Activated CD8-positive, alpha-beta T cell treated with anti-CD3 and anti-CD28 coated beads for 36 hours (primary cell): ENCODE data around the gene GPSM1. TPM values are rescaled to one million over a fixed set of nuclear protein-coding genes. Genes with fewer than 3 reads are reported as not detected.

Experiments used
- ATAC-seq: fragments of 200-7000 bp; cut with Tn5 transposase; one replicate; pipeline ENCODE4 v1.10.0; 2021; ENCODE audit warnings: mild to moderate bottlenecking, moderate library complexity
- CTCF ChIA-PET: fragments of 350-600 bp; sonication (Branson Sonifier 250); formaldehyde crosslinking; loops from one replicate; lab custom pipeline; 2021; ENCODE audit warnings: antibody characterized with exemption; lab: Charles Lee
- POLR2A ChIA-PET: fragments of 350-600 bp; sonication (Branson Sonifier 250); formaldehyde crosslinking; loops from one replicate; lab custom pipeline; 2021; ENCODE audit warnings: antibody characterized with exemption; lab: Charles Lee
- DNase-seq: peaks from one replicate; pipeline ENCODE4 v3.0.0-alpha.2; 2020
- H3K27ac Mint-ChIP-seq: one replicate; pipeline ENCODE4 v1.8.0; 2021; ENCODE audit warnings: mild to moderate bottlenecking, mixed read lengths
- H3K27me3 Mint-ChIP-seq: one replicate; pipeline ENCODE4 v1.8.0; 2021; ENCODE audit warnings: mixed read lengths
- H3K36me3 Mint-ChIP-seq: one replicate; pipeline ENCODE4 v1.8.0; 2021; ENCODE audit warnings: low read depth, mixed read lengths
- H3K4me1 Mint-ChIP-seq: one replicate; pipeline ENCODE4 v1.8.0; 2021; ENCODE audit warnings: low read depth, mixed read lengths
- H3K4me3 Mint-ChIP-seq: one replicate; pipeline ENCODE4 v1.8.0; 2021; ENCODE audit warnings: mild to moderate bottlenecking, moderate library complexity, mixed read lengths
- H3K9me3 Mint-ChIP-seq: one replicate; pipeline ENCODE4 v1.8.0; 2021; ENCODE audit warnings: mixed read lengths
- intact Hi-C: fragments of 100-400 bp; cut with micrococcal nuclease; formaldehyde crosslinking; loops from one replicate; pipeline ENCODE4 v1.10.0; 2022
- total RNA-seq, 2 experiments: library from RNA; stranded (reverse); gene quantifications; one replicate each; pipeline ENCODE4 v1.2.3, GENCODE V29; 2021
- TF ChIP-seq, protein P1 (sequence below): fragments of 200-600 bp; IDR thresholded peaks from one replicate; pipeline ENCODE4 v1.8.0; 2022; ENCODE audit warnings: antibody characterized with exemption, mild to moderate bottlenecking

GPSM1 gene
- total RNA-seq, 2 experiments from 2014 or later = 8.8 to 10.0 TPM

DNA sequence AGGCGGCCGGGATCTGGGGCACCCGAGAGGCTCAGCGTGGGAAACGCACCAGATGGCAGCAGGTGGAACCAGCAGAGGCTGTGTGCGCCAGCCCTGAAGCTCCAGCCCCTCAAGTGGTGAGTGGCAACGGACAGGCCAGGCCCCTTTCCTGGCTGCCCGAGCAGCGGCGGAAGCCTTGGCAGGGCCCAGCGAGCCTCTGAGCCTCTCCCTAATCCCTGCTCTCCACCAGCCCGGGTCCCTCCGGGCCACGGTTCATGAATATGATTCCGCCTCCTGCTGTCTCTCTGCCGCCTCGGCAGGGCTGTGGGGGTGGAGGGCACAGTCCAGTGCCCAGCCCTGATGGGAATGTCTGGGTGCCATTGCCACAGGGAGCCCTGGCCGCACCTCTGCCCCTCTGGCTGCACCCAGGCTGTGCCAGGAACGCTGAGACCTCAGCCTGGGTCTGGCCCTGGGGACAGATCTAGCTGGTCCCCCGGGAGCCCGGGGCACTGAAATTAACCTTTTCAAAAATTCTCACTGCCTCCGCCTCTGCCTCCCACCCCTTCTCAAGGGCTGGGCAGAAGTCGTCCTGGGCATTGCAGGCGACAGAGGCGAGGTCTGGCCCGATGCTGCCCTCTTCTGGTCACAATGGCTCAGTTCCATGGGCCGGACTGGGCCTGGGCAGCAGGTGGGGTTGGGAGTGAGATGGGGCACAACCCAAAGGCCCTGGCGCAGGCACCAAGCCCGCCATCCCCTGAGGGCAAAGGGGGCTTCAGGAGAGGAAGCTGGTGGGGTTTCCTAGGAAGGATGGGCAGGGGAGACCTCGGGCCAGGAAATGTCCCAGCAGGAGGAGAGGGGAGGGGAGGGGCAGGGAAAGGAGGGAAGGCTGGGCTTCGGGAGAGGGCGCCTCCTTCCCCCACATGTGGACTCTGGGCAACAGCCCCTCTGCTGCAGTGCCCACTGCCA lies 43.8 kb upstream of the GPSM1 start:
- ChIA-PET CTCF (interaction anchor here (0.8 to 1.5 kb wide), 7 partner anchors 13 to 149 kb away, joined by 3 to 12 read pairs (median 4); no protein-coding TSS in a partner anchor), POLR2A (interaction anchor here (0.6 kb wide), 1 partner anchor 778 kb away, joined by 3 read pairs; no protein-coding TSS in a partner anchor)
- ATAC-seq = peak; percentile 99
- H3K9me3 Mint-ChIP-seq = no peaks in the 10 kb centered on the region
- H3K27ac Mint-ChIP-seq = no peak overlapping the region
- intact Hi-C loops = loop anchor here (2.0 kb wide), 1 partner anchor 113 kb away; no protein-coding TSS in a partner anchor
- no peak overlapping the region for H3K4me3 Mint-ChIP-seq
- peaks cover 3% of the 10 kb centered on the region for H3K4me1 Mint-ChIP-seq
- no peaks in the 10 kb centered on the region for H3K36me3 Mint-ChIP-seq
- peak; percentile 85 for DNase-seq
- no peaks in the 10 kb centered on the region for H3K27me3 Mint-ChIP-seq
- TF ChIP-seq, protein P1, sequence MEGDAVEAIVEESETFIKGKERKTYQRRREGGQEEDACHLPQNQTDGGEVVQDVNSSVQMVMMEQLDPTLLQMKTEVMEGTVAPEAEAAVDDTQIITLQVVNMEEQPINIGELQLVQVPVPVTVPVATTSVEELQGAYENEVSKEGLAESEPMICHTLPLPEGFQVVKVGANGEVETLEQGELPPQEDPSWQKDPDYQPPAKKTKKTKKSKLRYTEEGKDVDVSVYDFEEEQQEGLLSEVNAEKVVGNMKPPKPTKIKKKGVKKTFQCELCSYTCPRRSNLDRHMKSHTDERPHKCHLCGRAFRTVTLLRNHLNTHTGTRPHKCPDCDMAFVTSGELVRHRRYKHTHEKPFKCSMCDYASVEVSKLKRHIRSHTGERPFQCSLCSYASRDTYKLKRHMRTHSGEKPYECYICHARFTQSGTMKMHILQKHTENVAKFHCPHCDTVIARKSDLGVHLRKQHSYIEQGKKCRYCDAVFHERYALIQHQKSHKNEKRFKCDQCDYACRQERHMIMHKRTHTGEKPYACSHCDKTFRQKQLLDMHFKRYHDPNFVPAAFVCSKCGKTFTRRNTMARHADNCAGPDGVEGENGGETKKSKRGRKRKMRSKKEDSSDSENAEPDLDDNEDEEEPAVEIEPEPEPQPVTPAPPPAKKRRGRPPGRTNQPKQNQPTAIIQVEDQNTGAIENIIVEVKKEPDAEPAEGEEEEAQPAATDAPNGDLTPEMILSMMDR = peak; percentile 80

DNA sequence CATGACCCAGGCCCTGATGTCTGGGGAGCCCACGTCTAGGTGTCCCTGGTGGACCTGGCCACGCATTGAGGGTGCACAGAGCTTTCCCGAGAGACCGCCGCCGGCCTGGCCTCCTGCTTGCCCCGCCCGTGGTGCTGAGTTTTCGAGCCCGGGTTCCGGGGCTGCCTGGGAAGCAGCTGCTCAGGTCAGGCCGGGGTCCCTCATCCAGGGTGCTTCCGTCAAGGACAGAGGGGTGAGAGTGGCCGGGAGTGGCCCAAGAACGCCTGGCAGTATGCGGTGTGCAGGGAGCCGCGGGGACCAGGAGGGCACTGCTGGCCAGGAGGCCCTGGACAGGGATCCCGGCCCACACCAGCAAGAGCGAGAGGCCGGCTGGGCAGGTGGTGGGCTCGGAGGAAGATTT lies 43.0 kb upstream of the GPSM1 start:
- intact Hi-C loops = no loop called here
- DNase-seq (no peak), ATAC-seq (no peak)
- no peaks in the 10 kb centered on the region for H3K36me3 Mint-ChIP-seq
- H3K4me3 Mint-ChIP-seq = no peak overlapping the region
- CTCF ChIA-PET = interaction anchor here (0.8 to 1.3 kb wide), 5 partner anchors 17 to 150 kb away, joined by 3 to 5 read pairs (median 3); no protein-coding TSS in a partner anchor
- no peaks in the 10 kb centered on the region for H3K9me3 Mint-ChIP-seq
- H3K27ac Mint-ChIP-seq = no peak overlapping the region
- POLR2A ChIA-PET = no interaction called here
- peaks cover 3% of the 10 kb centered on the region for H3K4me1 Mint-ChIP-seq
- TF ChIP-seq, protein P1 = no peak
- H3K27me3 Mint-ChIP-seq = no peaks in the 10 kb centered on the region

DNA sequence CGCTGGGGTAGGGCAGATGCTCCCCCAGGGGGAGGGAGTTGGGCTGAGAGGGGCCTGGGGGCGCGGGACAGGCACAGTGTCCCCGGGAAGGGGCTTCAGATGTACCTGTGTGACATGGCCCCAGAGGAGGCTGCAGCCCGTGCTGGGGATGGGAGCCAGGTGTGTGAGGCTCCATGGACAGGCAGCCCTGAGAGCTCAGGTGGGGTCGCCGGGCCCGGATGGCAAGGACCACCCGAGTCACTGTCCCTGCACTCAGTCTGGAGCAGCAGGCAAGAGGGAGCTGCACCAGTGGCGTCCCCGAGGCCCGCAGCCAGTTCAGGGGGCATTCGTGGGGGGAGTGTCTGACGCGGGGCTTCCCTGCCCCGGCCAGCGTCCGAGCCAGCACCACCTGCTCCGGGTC lies 42.4 kb upstream of the GPSM1 start:
- H3K4me3 Mint-ChIP-seq = no peak overlapping the region
- intact Hi-C loops = no loop called here
- H3K36me3 Mint-ChIP-seq = no peaks in the 10 kb centered on the region
- peaks cover 3% of the 10 kb centered on the region for H3K4me1 Mint-ChIP-seq
- ATAC-seq (no peak), DNase-seq (no peak)
- POLR2A ChIA-PET = no interaction called here
- CTCF ChIA-PET = interaction anchor here (0.8 to 0.9 kb wide), 2 partner anchors 28 to 118 kb away, joined by 3 to 5 read pairs; no protein-coding TSS in a partner anchor
- no peaks in the 10 kb centered on the region for H3K9me3 Mint-ChIP-seq
- H3K27ac Mint-ChIP-seq = no peak overlapping the region
- H3K27me3 Mint-ChIP-seq = no peaks in the 10 kb centered on the region
- TF ChIP-seq, protein P1 = no peak

DNA sequence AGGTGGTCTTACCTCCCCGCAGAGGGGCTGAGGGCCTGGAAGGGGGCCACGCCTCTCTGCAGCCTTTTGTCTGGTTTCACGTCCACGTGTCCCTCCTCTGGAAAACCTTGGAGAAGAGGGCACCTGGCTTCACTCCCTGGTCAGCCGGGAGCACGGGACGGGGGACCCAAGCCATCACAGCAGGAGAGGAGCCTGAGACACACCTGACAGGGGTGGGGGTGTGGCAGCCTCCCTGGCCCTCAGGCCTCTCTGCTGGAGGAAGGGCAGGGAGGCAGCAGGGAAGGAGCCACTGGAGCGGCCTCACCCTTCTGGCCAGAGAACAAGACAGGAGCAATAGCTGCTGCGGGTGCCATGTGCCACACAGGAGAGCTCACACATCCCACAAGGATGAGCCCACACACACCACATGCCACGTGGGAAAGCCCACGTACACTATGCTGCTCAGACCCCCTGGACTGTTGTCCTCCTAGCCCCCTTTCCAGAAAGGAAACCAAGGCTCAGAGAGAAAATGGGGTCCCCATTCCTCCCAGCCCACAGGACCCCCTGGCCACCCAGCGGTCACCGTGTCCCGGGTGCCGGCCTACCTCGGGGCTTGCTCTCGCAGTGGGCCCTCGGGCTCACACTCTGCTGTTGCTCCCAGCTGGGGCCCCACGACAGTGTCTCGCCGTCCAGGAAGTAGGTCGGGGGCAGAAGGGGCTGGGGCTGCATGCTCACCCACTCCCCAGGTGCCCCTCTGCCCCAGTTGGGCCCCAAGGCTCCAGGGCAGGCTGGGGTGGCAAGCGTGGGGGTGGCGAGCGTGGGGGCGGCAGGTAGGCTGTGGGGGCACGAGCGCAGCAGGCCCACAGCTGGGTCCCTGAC lies 41.6 kb upstream of the GPSM1 start:
- ChIA-PET POLR2A (no interaction called here), CTCF (interaction anchor here (0.9 kb wide), 1 partner anchor 119 kb away, joined by 3 read pairs; no protein-coding TSS in a partner anchor)
- Mint-ChIP-seq H3K27me3 (no peaks in the 10 kb centered on the region), H3K27ac (no peak overlapping the region), H3K36me3 (no peaks in the 10 kb centered on the region), H3K4me1 (peaks cover 3% of the 10 kb centered on the region), H3K9me3 (no peaks in the 10 kb centered on the region), H3K4me3 (no peak overlapping the region)
- TF ChIP-seq, protein P1 = no peak
- intact Hi-C loops = no loop called here
- DNase-seq (no peak), ATAC-seq (no peak)
